ELR (cell line): ENCODE results near the gene ZNF41.
"Not testable (repeated sequence)": the region's sequence is repeated elsewhere in the genome, so short reads cannot be mapped to it uniquely, and the experiment has no call there.

Source experiments
- DNase-seq: peaks from one replicate; pipeline ENCODE4 v3.0.0-alpha.2; 2015; ENCODE audit warnings: low read depth

The ZNF41 gene

DNA sequence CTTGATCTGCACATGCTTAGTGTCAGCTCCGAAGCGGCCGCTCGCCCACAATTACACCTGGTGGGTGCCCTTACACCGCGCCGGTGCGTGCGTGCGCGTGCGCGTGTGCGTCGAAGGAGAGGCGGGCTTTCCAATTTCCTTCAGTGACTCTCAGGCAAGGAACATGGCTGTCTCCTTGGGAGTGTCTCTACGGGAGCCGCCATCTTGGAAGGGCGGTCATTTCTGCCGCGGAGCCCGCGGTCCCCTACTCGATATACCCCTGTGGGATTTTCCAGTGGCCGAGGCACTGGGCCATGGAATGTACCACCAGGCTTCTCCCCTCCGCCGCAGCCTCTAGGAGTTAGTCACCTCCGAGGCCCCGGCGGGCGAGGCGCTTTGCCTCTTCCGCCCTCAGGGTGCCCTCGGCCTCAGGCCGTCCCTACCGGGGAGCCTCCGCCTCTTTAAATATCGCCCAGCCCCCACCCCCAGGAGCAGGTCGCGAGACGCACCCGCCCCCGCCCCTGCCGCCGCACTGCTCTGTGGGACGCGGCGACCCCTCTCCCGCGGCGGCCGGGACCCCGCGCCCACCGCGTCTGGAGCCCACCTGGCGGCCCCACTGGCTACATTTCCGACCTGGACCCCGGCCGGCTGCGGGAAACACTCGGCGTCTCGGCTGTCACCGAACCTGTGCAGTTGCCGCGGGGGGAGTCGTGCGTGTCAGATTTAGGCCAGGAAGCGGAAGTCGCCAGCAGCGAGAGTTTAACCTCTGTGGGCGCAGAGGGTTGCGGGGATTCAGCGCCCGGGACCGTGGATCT, at the start of gene ZNF41:
Gene ZNF41, minus strand, starts transcription at position 711 of the 794 bp plus-strand sequence. CDS start 15,741 bp downstream, outside the sequence.
- DNase-seq, result peak; percentile 83

DNA sequence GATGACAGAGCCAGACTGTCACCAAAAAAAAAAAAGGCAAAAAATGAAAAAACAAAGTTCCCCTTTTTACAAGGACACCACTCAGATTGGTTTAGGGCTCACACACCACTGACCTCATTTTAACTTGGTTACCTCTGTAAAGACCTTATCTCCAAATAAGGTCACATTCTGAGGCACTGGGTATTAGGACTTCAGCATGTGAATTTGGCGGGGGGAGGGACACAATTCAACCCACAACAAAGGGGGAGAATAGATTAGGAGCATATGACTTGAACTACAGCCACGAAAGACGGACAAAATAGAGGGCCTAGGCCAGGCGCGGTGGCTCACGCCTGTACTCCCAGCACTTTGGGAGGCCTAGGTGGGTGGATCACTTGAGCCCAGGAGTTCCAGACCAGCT, 47.0 kb upstream of the ZNF41 start:
- DNase-seq, result no peak

- no peak for DNase-seq
These were observed 46.5 kb upstream of the ZNF41 start for GRCh38 chrX:47529548-47529947.

DNA sequence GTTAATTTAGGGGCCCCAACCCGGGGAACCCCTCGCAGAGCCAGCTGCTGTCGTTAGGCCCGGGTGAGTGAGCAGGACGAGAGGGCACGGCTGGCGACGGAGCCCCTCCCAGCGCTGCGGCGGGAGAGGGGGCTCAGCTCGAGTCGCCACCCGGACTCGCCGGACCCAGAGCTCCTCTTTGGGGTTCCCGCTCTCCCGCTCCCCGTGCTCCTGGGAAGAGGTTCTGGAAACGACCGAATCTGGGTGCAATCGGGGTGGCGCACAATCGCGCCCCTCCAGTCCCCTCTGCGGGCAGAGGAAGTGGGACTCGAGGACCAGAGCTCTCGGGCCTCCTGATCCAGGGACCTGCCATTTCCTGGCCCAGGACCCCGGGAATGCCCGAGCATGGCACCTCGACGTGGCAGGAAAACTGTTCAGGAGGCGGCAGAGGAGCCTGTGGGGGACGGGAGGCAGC, 40.7 kb upstream of the ZNF41 start:
- no peak for DNase-seq

GRCh38 chrX:47523297-47523696, 40.3 kb upstream of the ZNF41 start:
- peak; percentile 74 for DNase-seq

GRCh38 chrX:47518144-47518543, 35.1 kb upstream of the ZNF41 start:
- peak; percentile 11 for DNase-seq

DNA sequence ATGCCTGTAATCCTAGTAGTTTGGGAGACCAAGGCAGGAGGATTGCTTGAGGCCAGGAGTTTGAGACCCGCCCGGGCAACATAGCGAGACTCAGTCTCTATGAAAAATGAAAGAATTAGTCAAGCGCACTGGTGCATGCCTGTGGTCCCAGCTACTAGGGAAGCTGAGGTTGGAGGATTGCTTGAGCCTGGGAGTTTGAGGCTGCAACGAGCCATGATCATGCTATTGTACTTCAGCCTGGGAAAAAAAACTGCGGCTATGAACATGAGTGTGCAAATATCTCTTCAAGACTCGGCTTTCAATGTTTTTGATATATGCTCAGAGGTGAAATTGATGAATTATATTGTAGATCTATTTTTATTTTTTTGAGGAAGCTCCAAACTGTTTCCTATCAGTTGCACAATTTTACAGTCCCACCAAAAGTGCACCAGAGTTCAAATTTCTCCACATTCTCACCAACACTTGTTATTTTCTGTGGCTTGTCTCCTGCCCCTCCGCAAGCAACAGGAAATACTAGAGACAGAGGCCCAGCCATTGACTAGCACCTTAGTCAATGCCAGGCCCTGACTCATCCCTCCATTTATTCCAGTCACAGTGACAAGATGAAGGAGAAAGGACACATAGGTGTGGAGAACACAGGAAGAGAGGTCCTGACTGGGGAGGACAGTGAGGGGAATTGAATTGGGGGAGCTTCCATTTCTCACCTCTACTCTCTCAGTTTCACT, 33.1 kb upstream of the ZNF41 start:
- peak; percentile 68 for DNase-seq

DNA sequence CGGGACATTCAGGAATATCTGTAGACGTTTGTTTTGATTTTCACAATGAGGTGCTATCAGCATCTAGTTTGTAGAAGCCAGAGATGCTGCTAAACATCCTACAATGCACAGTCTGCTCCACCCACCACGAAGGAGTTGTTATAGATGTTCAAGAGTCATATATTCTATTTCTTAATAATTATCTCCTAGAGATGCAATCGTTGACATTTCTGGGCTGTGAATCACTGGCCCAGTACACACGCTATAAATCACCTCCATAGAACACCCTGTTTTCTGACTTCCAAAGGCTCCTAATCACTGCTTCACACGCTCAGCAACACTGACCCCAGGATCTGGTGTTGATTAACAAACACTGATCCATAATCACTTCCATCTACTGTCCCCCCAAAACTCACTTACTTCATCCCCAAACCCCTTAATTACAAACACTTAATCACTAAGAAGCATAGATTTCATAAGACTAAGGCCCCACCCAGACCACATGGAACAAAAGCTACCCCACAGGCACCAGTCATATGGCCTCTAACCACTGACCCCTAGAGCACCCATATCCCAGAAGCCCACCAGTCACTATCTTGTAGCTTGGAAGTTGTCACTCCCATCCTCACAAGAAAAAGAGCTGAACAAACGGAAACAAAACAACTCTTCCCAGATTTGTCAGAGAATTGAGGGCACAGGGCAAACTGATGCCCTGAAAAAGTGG, 31.7 kb upstream of the ZNF41 start:
- DNase-seq, result peak; percentile 72

DNA sequence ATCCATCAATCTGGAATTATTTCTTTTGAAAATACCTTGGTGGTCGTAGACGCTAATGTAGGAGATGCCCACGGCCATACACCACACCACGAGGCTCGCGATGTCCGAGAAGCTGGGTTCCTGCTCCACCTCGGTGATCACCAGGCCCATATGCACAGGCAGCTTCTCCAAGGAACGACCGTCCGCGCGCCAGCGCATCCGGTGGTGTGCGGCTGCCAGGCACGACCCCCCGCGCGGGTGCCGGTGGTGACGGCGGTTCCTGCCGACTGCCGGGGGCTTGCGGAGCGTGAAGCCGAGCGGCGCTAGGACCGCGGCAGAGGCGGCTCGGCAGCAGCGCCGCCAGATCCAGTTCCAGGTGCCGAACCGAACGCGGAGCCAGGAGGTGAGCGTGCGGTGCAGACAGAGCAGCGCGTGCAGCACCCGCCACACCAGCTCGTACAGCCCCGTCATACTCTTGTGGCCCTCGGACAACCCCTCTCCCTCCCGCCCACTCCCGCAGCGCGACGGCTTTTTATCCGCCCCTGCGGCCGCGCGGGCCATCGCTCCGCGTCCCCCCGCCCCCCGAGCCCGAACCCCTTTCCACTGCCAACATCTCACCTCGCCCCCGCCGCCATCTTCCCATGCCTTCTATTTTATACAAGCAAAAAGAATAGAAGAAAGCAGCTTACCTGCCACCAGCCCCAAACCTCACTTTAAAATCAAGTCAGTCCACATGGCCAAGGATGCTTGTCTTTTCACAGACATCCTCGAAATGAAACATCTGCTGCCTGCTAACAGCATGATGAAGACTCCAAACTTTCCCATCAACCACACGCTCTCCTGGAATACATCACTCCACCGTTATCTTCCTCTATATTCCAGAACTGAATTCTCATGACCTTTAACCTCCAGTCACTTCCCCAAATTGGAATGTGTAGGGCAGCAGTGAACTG, 30.3 kb upstream of the ZNF41 start:
- DNase-seq, result peak; percentile 51

GRCh38 chrX:47512383-47512782, 29.4 kb upstream of the ZNF41 start:
- not testable (repeated sequence) for DNase-seq

GRCh38 chrX:47507153-47507867, 24.3 kb upstream of the ZNF41 start:
- no peak for DNase-seq

DNA sequence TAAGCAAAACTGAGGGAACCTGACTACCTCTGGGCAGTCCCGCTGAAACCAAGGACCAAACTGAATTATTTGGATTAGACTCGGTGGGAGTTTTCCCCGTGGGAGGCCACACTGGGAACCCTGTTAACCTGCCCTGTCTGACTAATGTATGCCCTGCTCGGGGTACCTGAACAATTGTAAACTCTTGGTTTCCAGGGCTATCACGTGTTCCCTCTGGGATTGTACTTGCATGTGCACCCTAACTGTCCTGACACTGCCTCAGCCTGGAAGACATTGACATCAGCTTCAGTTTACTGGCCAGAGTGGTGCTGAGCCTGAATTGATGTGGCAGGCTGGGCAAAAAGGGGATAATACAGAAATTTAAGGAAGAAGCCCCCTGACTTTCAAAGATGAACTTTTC, 20.1 kb upstream of the ZNF41 start:
- DNase-seq, result no peak

GRCh38 chrX:47502316-47503125, 19.5 kb upstream of the ZNF41 start:
- peak; percentile 55 for DNase-seq

DNA sequence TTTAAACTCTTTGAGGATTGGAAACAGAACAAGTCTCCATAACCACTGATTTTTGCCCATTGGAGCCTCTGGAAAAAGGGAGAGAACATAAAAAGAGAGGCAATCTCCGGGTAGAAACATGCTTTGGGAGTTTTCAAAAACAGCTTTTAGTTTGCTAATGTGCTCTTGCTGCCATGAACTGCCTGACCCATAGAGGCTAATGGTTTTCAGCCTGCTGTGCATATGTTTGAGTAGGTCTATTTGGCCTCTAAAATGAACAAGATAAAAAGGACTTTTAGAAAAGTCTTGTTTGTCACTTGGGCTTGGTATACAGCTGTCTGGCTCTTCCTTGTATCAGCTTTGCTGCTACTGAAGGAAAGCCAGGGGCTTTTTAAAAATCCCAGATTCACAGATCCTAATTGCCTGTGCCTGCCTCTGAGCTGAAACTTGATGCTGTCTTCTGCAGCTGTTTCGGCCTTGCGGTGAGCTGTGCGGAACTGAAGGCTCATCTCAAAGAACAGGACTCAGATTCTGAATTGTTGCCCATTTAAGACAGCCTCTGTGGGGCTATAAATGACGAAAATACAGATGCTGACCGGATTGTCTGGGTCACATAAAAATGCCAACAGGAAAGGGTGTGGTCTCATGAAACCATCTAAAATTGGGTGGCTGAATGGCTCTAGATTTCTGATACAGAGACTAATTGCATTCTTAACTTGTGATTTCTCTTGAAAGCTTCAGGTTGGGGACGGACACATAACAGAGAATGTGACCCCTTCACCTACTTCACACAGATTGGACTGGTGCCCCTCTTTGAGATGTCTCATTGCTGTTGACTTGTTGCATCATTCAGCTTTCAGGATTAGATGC, 18.4 kb upstream of the ZNF41 start:
- DNase-seq, result peak; percentile 43

DNA sequence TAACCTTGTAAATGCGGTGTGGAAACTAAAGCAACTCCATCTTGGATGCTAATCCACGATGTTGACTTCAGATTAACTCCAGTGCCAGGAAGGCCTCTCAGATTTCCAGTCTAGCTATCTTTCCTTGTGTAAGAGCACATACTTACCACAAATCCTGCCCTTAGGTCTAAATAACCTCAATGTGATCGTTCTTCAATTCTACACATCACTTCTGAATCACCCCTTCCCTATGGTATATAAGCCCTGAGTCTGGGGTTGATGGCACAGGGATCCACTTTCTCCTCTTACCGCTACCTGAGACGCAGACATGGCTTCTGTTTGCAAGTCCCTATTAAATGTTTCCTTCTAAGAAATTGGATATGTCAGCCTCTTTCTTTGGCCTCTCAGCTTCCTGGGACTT, 17.5 kb upstream of the ZNF41 start:
- peak; percentile 13 for DNase-seq

DNA sequence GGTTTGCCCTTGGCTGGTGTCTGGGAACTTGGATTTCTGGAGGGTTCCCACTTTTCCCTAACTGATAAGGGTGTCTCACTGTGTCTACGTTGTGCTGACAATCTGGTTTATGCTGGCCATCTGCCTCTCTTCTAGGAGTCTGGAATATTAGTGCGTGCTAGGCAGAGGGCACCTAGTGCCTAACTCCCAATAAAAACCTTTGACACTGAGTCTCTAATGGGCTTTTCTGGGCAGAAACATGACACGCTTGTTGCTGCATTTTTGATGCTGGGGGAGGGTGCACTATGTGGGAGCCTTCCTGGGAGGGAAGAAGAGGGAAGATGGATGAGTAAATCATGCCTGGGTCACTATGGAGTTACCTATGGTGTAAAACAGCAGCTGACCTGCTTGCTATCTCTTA, 16.3 kb upstream of the ZNF41 start:
- no peak for DNase-seq

DNA sequence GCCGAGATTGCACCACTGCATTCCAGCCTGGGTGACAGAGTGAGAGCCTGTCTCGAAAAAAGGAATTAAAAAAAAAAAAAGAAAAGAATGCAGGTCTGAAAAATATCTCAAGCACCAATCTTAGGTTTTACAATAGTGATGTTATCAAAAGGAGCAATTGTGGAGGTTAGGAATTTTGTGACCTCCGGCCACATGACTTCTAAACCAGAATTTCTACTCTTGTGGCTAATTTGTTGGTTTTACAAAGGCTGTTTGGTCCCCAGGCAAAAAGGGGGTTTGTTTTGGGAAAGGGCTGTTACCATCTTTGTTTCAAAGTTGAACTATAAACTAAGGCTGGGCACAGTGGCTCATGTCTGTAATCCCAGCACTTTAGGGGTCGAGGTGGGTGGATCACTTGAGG, 15.4 kb upstream of the ZNF41 start:
- no peak for DNase-seq

GRCh38 chrX:47497271-47497888, 14.4 kb upstream of the ZNF41 start:
- peak; percentile 53 for DNase-seq

DNA sequence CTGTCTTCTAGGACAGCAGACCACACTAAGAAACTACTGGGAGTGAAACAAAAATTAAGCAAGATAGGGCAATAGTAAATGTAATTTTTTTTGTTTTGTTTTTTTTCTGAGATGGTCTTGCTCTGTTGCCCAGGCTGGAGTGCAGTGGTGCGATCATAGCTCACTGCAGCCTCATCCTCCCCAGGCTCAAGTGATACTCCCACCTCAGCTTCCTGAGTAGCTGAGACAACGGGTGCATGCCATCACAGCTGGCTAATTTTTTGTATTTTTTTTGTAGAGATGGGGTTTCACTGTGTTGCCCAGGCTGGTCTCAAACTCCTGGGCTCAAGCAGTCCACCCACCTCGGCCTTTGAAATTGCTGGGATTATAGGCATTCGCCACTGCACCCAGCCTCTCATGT, 9.1 kb upstream of the ZNF41 start:
- DNase-seq, result not testable (repeated sequence)
